SU-DHL-6 (cell line): ENCODE data around the gene VIPR2.

ENCODE experiments used
- H2AFZ ChIP-seq: fragments of 200-600 bp; sonication (generic); 2 replicates; pipeline ENCODE4 v1.6.1; 2014; ENCODE audit warnings: low read depth, mild to moderate bottlenecking, moderate library complexity, mixed read lengths, antibody characterized with exemption, low read length; ENCODE audit not compliant: severe bottlenecking
- H3F3A ChIP-seq: fragments of 200-600 bp; shearing (Covaris generic); 2 replicates; pipeline ENCODE4 v1.6.0; 2016; ENCODE audit warnings: antibody characterized with exemption, mild to moderate bottlenecking; ENCODE audit not compliant: insufficient read depth
- H3K27ac ChIP-seq: fragments of 200-600 bp; sonication (generic); 2 replicates; pipeline ENCODE4 v1.5.1; 2016; ENCODE audit warnings: low read depth, mild to moderate bottlenecking, low read length, moderate library complexity, mixed read lengths
- H3K27me3 ChIP-seq: fragments of 200-600 bp; sonication (generic), shearing (Covaris generic); 2 replicates; pipeline ENCODE4 v1.6.0; 2014; ENCODE audit warnings: mild to moderate bottlenecking, low read length
- H3K36me3 ChIP-seq: fragments of 200-600 bp; sonication (generic); 2 replicates; pipeline ENCODE4 v1.6.1; 2014; ENCODE audit warnings: mild to moderate bottlenecking, low read length, mixed read lengths
- H3K4me2 ChIP-seq: fragments of 300-600, 200-600 bp; shearing (Covaris generic), sonication (generic); 2 replicates; pipeline ENCODE4 v1.6.0; 2014; ENCODE audit warnings: low read length, low read depth, mild to moderate bottlenecking; ENCODE audit not compliant: poor library complexity, severe bottlenecking
- H3K4me3 ChIP-seq: fragments of 200-600 bp; sonication (generic); 2 replicates; pipeline ENCODE4 v1.5.1; 2014; ENCODE audit warnings: antibody characterized with exemption, low read length, mild to moderate bottlenecking, mixed read lengths; ENCODE audit not compliant: insufficient read depth, poor library complexity, severe bottlenecking
- H3K79me2 ChIP-seq: fragments of 200-600 bp; sonication (generic); 2 replicates; pipeline ENCODE4 v1.6.1; 2014; ENCODE audit warnings: mild to moderate bottlenecking, low read length, moderate library complexity; ENCODE audit not compliant: insufficient read depth
- H3K9ac ChIP-seq: fragments of 200-600 bp; sonication (generic); 2 replicates; pipeline ENCODE4 v1.7.0; 2014; ENCODE audit warnings: mild to moderate bottlenecking, low read length
- H3K9me2 ChIP-seq: fragments of 200-600 bp; sonication (generic); replicated peaks from 2 replicates; pipeline ENCODE4 v1.6.1; 2014; ENCODE audit warnings: low read length; ENCODE audit not compliant: insufficient read depth
- H3K9me3 ChIP-seq: fragments of 200-600 bp; sonication (generic); 2 replicates; pipeline ENCODE4 v1.6.1; 2014; ENCODE audit warnings: low read length, mixed read lengths; ENCODE audit not compliant: insufficient read depth
- H4K20me1 ChIP-seq: fragments of 200-600 bp; sonication (generic); 2 replicates; pipeline ENCODE4 v1.6.1; 2014; ENCODE audit warnings: low read depth, mild to moderate bottlenecking, antibody characterized with exemption, low read length, moderate library complexity, mixed read lengths
- CTCF ChIP-seq: fragments of 200-600 bp; sonication (generic); IDR thresholded peaks from one replicate; pipeline ENCODE4 v1.5.1; 2017; ENCODE audit warnings: antibody characterized with exemption, mild to moderate bottlenecking, low read length, moderate library complexity; ENCODE audit not compliant: insufficient read depth, poor library complexity, severe bottlenecking
- EZH2phosphoT487 ChIP-seq: fragments of 200-600 bp; sonication (generic), shearing (Covaris generic); conservative IDR thresholded peaks from 2 replicates; pipeline ENCODE4 v1.6.1; 2018; ENCODE audit warnings: mild to moderate bottlenecking, antibody characterized with exemption, low read length, moderate library complexity, mixed read lengths

Gene VIPR2

GRCh38 chr7:159155410-159155809, 10.7 kb upstream of the VIPR2 start:
- H3K9ac ChIP-seq, result no peak overlapping the region
- H4K20me1 ChIP-seq, result no peaks in the 10 kb centered on the region
- H3K27ac ChIP-seq, result no peak overlapping the region
- H3K36me3 ChIP-seq, result no peaks in the 10 kb centered on the region
- H3K4me3 ChIP-seq, result no peak overlapping the region
- no peaks in the 10 kb centered on the region for H3K9me2 ChIP-seq
- no peak overlapping the region for H3K4me2 ChIP-seq
- no peaks in the 10 kb centered on the region for H3K79me2 ChIP-seq
- TF ChIP-seq EZH2phosphoT487, result no peak
- TF ChIP-seq CTCF, result no peak
- no peaks in the 10 kb centered on the region for H3F3A ChIP-seq
- no peak overlapping the region for H2AFZ ChIP-seq
- no peaks in the 10 kb centered on the region for H3K9me3 ChIP-seq
- H3K27me3 ChIP-seq, result no peaks in the 10 kb centered on the region

- no peaks in the 10 kb centered on the region for H3F3A ChIP-seq
- TF ChIP-seq CTCF, result no peak
- TF ChIP-seq EZH2phosphoT487, result no peak
- H3K9me3 ChIP-seq, result no peaks in the 10 kb centered on the region
- no peak overlapping the region for H3K9ac ChIP-seq
- no peaks in the 10 kb centered on the region for H3K79me2 ChIP-seq
- no peaks in the 10 kb centered on the region for H4K20me1 ChIP-seq
- H3K27me3 ChIP-seq, result no peaks in the 10 kb centered on the region
- no peak overlapping the region for H3K4me2 ChIP-seq
- no peaks in the 10 kb centered on the region for H3K36me3 ChIP-seq
- no peak overlapping the region for H2AFZ ChIP-seq
- no peak overlapping the region for H3K27ac ChIP-seq
- no peak overlapping the region for H3K4me3 ChIP-seq
- no peaks in the 10 kb centered on the region for H3K9me2 ChIP-seq
These were observed 9.6 kb upstream of the VIPR2 start for GRCh38 chr7:159154243-159154642.

GRCh38 chr7:159153511-159153910, 8.8 kb upstream of the VIPR2 start:
- no peaks in the 10 kb centered on the region for H3K9me3 ChIP-seq

More at GRCh38 chr7:159153511-159153910, 8.8 kb upstream of the VIPR2 start:
- no peak overlapping the region for H3K4me3 ChIP-seq
- no peak overlapping the region for H3K4me2 ChIP-seq
- TF ChIP-seq EZH2phosphoT487, result no peak
- TF ChIP-seq CTCF, result no peak
- H3K9ac ChIP-seq, result no peak overlapping the region
- H3K27ac ChIP-seq, result no peak overlapping the region
- no peaks in the 10 kb centered on the region for H3K9me2 ChIP-seq
- H3F3A ChIP-seq, result no peaks in the 10 kb centered on the region
- no peaks in the 10 kb centered on the region for H3K36me3 ChIP-seq
- H3K79me2 ChIP-seq, result no peaks in the 10 kb centered on the region
- H4K20me1 ChIP-seq, result no peaks in the 10 kb centered on the region
- H2AFZ ChIP-seq, result no peak overlapping the region
- H3K27me3 ChIP-seq, result no peaks in the 10 kb centered on the region
